Stomach (tissue), 9 donors: ENCODE data around the gene PPP2R3C. TPM values are rescaled to one million over a fixed set of nuclear protein-coding genes. Genes with fewer than 3 reads are reported as not detected.
"Not testable (repeated sequence)": the region's sequence is repeated elsewhere in the genome, so short reads cannot be mapped to it uniquely, and the experiment has no call there.

ENCODE experiments used
- DNase-seq, 2 donors: peaks; one replicate each; pipeline versions ENCODE4 v3.0.0 to v3.0.0-alpha.2; 2013 to 2019
- H3K27ac ChIP-seq, 5 donors: fragments of 200-600 bp in 4 of 5; sonication (generic) in 4 of 5; one replicate each; pipeline ENCODE4 v1.5.1; 2013 to 2019; ENCODE audit warnings: mild to moderate bottlenecking in 1 of 5, moderate library complexity in 1 of 5
- H3K27me3 ChIP-seq, 3 donors: fragments of 200-600 bp; sonication (generic); one replicate each; pipeline ENCODE4 v1.5.1; 2017 to 2019; ENCODE audit warnings: mixed run types in 1 of 3
- H3K36me3 ChIP-seq, 4 donors: fragments of 200-600 bp; sonication (generic); 1 replicate in 3 of 4; 2 replicates in 1 of 4; pipeline ENCODE4 v1.5.1; 2016 to 2019
- H3K4me1 ChIP-seq, 4 donors: fragments of 200-600 bp; sonication (generic); one replicate each; pipeline ENCODE4 v1.5.1; 2016 to 2019
- H3K4me3 ChIP-seq, 4 donors: fragments of 200-600 bp; sonication (generic) in 3 of 4; one replicate each; pipeline ENCODE4 v1.5.1; 2016 to 2019; ENCODE audit warnings: mild to moderate bottlenecking in 1 of 4
- H3K9me3 ChIP-seq, 4 donors: fragments of 200-600 bp; sonication (generic); one replicate each; pipeline ENCODE4 v1.5.1; 2016 to 2019
- EP300 ChIP-seq: sonication (generic); formaldehyde crosslinking; IDR thresholded peaks from one replicate; pipeline ENCODE4 v1.6.1; 2017; ENCODE audit warnings: antibody characterized with exemption
- POLR2A ChIP-seq, 4 donors: fragments of 450-650 bp; IDR thresholded peaks; one replicate each; pipeline ENCODE4 v1.6.1; 2016; ENCODE audit warnings: antibody characterized with exemption in 4 of 4, control low read depth in 2 of 4, mild to moderate bottlenecking in 1 of 4, moderate library complexity in 1 of 4
- POLR2AphosphoS5 ChIP-seq, 3 donors: sonication (generic); formaldehyde crosslinking; IDR thresholded peaks; one replicate each; pipeline ENCODE4 v1.6.1; 2016; ENCODE audit warnings: antibody characterized with exemption in 3 of 3
- WGBS, 5 donors: extraction: QIAGEN DNeasy Blood & Tissue Kit in 3 of 5; methylation state at CpG; one replicate each; pipeline versions ENCODE4 v1.1.5 to v1.1.7; 2013 to 2018; 5-methylcytosine and 5-hydroxymethylcytosine counted together
- intact Hi-C: fragments of 100-400 bp; cut with DNase I; formaldehyde crosslinking; loops from one replicate; pipeline ENCODE4 v1.15.1; 2023; ENCODE audit warnings: low total_unique reads
- polyA plus RNA-seq, 3 donors: library from polyadenylated mRNA; stranded (reverse); fragments of 200-250 nt; gene quantifications; one replicate each; pipeline ENCODE4 v1.2.3, GENCODE V29; 2013
- total RNA-seq, 5 donors: library from RNA; depleted of rRNA; stranded (reverse); fragments of >200 nt; gene quantifications; one replicate each; pipeline versions ENCODE4 v1.1.0 to v1.2.3, GENCODE V29; 2014 to 2016
- TF ChIP-seq, protein P1 (sequence below), 7 experiments: fragments of 450-650 bp in 4 of 7; fragments of 200-600 bp in 3 of 7; sonication (generic) in 3 of 7; IDR thresholded peaks; one replicate each; pipeline ENCODE4 v1.5.1; 2016 to 2019; ENCODE audit warnings: antibody characterized with exemption in 7 of 7, control low read depth in 2 of 7, mild to moderate bottlenecking in 1 of 7
- donor health status: healthy with polysubstance abuse.
- donor health status: Bipolar disorder and iron deficiency.
- donor health status: healthy.

The PPP2R3C gene
- total and polyA plus RNA-seq, 8 donors = 15.6 to 53.7 (median 24.7) TPM

DNA sequence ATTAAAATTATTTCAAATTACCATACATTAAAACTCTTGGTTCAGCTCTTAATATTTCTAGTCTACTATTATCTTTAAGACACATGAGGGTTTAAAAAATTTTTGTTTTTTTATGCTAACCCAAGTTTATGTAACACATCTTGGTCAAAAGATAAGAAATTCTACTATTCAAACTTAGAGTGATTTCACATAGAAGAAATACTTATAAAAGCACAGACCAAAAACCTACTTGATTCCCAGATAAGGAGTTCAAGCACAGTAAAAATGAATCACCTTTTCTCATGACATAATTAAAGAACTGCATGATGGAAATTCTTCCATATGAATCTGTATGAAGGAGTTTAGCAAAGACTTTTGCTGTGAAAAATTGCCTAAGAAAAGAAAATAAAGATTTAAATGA is 13.9 kb downstream of the PPP2R3C start:
- TF ChIP-seq EP300 (no peak), POLR2AphosphoS5 (IDR thresholded peaks at IDR 0.05) (no peak), POLR2A (IDR thresholded peaks at IDR 0.05) (no peak)
- TF ChIP-seq, protein P1, sequence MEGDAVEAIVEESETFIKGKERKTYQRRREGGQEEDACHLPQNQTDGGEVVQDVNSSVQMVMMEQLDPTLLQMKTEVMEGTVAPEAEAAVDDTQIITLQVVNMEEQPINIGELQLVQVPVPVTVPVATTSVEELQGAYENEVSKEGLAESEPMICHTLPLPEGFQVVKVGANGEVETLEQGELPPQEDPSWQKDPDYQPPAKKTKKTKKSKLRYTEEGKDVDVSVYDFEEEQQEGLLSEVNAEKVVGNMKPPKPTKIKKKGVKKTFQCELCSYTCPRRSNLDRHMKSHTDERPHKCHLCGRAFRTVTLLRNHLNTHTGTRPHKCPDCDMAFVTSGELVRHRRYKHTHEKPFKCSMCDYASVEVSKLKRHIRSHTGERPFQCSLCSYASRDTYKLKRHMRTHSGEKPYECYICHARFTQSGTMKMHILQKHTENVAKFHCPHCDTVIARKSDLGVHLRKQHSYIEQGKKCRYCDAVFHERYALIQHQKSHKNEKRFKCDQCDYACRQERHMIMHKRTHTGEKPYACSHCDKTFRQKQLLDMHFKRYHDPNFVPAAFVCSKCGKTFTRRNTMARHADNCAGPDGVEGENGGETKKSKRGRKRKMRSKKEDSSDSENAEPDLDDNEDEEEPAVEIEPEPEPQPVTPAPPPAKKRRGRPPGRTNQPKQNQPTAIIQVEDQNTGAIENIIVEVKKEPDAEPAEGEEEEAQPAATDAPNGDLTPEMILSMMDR (IDR thresholded peaks at IDR 0.05) = no peak
- intact Hi-C loops = no loop called here

DNA sequence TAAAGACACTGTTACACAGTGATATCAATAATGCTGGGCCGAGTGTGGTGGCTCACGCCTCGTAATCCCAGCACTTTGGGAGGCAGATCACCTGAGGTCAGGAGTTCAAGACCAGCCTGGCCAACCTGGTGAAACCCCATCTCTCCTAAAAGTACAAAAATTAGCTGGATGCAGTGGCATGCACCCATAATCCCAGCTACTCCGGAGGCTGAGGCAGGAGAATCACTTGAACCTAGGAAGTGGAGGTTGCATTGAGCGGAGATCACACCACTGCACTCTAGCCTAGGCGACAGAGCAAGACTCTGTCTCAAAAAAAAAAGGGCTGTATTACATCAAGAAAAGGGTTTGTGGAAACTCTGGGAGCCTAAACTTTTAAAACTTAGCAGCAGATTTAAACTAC is 27.1 kb downstream of the PPP2R3C start:
- peaks cover 46 to 100% (median 99%) of the 10 kb centered on the region in 4 donors for H3K36me3 ChIP-seq
- H3K27ac ChIP-seq, H3K4me1 ChIP-seq, H3K4me3 ChIP-seq, H3K27me3 ChIP-seq, H3K9me3 ChIP-seq, DNase-seq, intact Hi-C loops: not testable (repeated sequence)
- 89 to 98% (median 98%) methylated on average over 6 of the region's 6 CpGs for WGBS, 5 donors

More for the DNA sequence above, 13.9 kb downstream of the PPP2R3C start:
- DNase-seq = no peak
- Histone ChIP-seq H3K36me3 (peaks cover 33 to 98% (median 97%) of the 10 kb centered on the region in 4 donors), H3K4me1 (no peaks in the 10 kb centered on the region), H3K4me3 (no peak overlapping the region), H3K27me3 (no peaks in the 10 kb centered on the region), H3K27ac (no peak overlapping the region), H3K9me3 (peaks cover 0 to 7% (median 0%) of the 10 kb centered on the region in 4 donors)

DNA sequence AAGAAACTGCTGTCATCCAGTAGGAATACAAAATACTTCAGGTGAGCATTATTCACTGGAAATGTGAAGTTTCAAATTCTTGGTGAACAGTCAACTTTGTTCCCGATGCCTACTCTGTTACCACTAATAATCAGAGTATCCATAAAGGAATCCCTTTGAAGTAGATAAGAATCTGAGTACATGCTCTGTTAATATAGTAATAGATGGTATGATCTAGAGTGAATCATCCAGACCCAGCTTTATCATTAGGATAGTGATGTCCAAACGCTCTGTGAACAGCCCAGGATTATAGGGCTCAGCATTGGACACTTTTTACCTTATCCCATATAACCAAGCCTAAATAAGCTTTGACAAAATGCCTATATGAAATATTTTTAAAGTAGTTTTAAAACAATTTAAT is 33.3 kb downstream of the PPP2R3C start:
- Histone ChIP-seq H3K27me3 (no peaks in the 10 kb centered on the region), H3K4me3 (no peak overlapping the region), H3K27ac (no peak overlapping the region), H3K4me1 (no peaks in the 10 kb centered on the region), H3K36me3 (peaks cover 28 to 100% (median 100%) of the 10 kb centered on the region in 4 donors), H3K9me3 (no peaks in the 10 kb centered on the region)
- no peak for DNase-seq
- no peak for TF ChIP-seq POLR2AphosphoS5 (IDR thresholded peaks at IDR 0.05)
- TF ChIP-seq, protein P1 (IDR thresholded peaks at IDR 0.05) = no peak
- no peak for TF ChIP-seq POLR2A (IDR thresholded peaks at IDR 0.05)
- TF ChIP-seq EP300 = no peak
- intact Hi-C loops = no loop called here
- WGBS, 5 donors = 86 to 94% (median 88%) methylated on average over 2 of the region's 2 CpGs

DNA sequence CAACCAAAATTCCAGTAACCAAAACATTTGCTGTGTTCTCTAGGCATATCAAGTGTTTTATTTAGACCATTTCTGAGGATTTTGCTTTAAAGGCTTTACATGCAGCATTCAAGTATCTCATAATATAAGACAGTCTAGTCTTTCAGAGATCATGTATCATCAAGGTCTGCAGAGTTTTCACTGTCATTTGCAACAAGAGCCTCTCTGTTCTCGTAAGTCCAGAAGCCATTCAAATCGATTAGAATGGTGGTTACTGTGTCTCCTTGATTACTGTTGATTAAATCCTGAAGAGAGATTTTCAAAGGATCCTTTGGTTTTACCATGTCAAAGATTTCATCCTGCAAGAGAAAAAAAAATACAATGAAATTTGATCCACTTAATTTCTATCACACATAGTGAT is 36.3 kb downstream of the PPP2R3C start:
- no peak overlapping the region for H3K4me3 ChIP-seq
- H3K36me3 ChIP-seq = peaks cover 25 to 100% (median 99%) of the 10 kb centered on the region in 4 donors
- no peak for DNase-seq
- no peaks in the 10 kb centered on the region for H3K27me3 ChIP-seq
- H3K27ac ChIP-seq = no peak overlapping the region
- 84 to 95% (median 87%) methylated on average over 2 of the region's 2 CpGs for WGBS, 5 donors
- no peaks in the 10 kb centered on the region for H3K9me3 ChIP-seq
- intact Hi-C loops = no loop called here
- TF ChIP-seq, protein P1 (IDR thresholded peaks at IDR 0.05) = no peak
- TF ChIP-seq POLR2A (IDR thresholded peaks at IDR 0.05) (no peak), POLR2AphosphoS5 (IDR thresholded peaks at IDR 0.05) (no peak), EP300 (no peak)
- H3K4me1 ChIP-seq = no peaks in the 10 kb centered on the region

DNA sequence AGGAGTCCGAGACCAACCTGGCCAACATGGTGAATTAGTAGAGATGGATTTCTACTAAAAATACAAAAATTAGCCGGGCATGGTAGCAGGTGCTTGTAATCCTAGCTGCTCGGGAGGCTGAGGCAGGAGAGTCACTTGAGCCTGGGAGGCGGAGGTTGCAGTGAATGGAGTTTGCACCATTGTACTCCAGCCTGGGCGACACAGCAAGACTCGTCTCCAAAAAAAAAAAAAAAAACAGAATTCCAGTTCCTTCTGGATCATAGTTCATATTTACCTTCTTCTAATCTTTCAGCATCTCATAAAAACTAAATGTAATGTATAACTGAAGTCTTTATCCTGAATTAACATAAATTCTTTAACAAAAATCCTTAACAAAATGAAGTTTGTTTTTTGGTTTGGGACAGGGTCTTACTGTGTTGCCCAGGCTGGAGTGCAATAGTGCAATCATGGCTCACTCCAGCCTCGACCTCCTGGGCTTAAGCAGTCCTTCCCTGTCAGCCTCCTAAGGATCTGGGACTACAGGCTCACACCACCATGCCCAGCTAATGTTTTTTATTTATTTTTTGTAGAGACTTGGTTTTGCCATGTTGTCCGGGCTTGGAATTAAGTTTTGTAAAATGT is 38.1 kb downstream of the PPP2R3C start:
- TF ChIP-seq, protein P1 (IDR thresholded peaks at IDR 0.05) = no peak
- TF ChIP-seq EP300 = no peak
- intact Hi-C loops = no loop called here
- no peaks in the 10 kb centered on the region for H3K9me3 ChIP-seq
- 92 to 97% (median 95%) methylated on average over 8 of the region's 8 CpGs for WGBS, 5 donors
- no peaks in the 10 kb centered on the region for H3K4me1 ChIP-seq
- no peaks in the 10 kb centered on the region for H3K27me3 ChIP-seq
- H3K36me3 ChIP-seq = peaks cover 20 to 100% (median 99%) of the 10 kb centered on the region in 4 donors
- H3K27ac ChIP-seq = no peak overlapping the region
- no peak overlapping the region for H3K4me3 ChIP-seq
- DNase-seq = no peak
